OCI-LY3 (cell line): ENCODE data around the gene KLHL30.

Experiments used
- EZH2phosphoT487 ChIP-seq: fragments of 200-600 bp; shearing (Covaris generic); IDR thresholded peaks from 2 replicates; pipeline ENCODE4 v1.6.1; 2018; ENCODE audit warnings: antibody characterized with exemption, mixed run types, low read depth
- TF ChIP-seq, protein P1 (sequence below): fragments of 200-600, 300-600 bp; sonication (generic); IDR thresholded peaks from 2 replicates; pipeline ENCODE4 v1.5.1; 2014; ENCODE audit warnings: antibody characterized with exemption, low read length, low read depth

DNA sequence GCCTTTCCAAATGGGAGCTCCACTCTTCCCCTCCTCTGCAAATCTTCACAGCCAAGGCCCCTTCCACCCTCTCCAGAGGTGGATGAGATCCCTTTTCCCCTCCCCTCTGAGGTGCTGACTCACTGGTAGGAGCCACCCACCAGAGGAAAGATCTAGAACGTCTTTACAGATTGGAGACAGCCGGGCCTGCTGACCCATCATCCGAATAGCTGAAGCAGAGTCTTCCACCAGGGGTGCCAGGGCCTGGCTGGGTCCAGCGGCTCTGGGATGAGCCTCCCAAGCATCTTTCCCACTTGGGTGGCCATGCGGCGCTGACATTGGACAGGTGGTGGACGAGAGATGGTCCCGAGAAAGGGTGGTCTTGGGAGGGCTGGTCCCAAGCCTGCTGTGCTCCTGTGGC is 29.3 kb downstream of the KLHL30 start:
- TF ChIP-seq, protein P1, sequence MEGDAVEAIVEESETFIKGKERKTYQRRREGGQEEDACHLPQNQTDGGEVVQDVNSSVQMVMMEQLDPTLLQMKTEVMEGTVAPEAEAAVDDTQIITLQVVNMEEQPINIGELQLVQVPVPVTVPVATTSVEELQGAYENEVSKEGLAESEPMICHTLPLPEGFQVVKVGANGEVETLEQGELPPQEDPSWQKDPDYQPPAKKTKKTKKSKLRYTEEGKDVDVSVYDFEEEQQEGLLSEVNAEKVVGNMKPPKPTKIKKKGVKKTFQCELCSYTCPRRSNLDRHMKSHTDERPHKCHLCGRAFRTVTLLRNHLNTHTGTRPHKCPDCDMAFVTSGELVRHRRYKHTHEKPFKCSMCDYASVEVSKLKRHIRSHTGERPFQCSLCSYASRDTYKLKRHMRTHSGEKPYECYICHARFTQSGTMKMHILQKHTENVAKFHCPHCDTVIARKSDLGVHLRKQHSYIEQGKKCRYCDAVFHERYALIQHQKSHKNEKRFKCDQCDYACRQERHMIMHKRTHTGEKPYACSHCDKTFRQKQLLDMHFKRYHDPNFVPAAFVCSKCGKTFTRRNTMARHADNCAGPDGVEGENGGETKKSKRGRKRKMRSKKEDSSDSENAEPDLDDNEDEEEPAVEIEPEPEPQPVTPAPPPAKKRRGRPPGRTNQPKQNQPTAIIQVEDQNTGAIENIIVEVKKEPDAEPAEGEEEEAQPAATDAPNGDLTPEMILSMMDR = no peak
- TF ChIP-seq EZH2phosphoT487 = no peak
